ENCODE measurements around the gene DND1.
"Not testable (repeated sequence)": the region's sequence is repeated elsewhere in the genome, so short reads cannot be mapped to it uniquely, and the experiment has no call there.

The DND1 gene

DNA sequence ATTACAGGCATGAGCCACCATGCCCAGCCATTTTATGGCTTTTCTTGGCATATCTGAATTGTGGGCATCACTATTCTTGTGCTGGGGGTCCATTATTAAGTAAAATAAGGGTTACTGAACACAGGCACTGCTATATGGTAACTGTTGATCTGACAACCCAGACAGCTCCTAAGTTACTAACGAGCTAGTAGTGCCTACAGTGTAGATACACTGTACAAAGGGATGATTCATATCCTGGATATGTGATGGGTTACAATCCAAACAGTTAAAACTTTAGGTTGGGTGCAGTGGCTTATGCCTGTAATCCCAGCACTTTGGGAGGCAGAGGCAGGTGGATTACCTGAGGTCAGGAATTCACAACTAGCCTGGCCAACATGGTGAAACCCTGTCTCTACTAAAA lies 44.7 kb downstream of the DND1 start:
- DNase-seq: no peak

DNA sequence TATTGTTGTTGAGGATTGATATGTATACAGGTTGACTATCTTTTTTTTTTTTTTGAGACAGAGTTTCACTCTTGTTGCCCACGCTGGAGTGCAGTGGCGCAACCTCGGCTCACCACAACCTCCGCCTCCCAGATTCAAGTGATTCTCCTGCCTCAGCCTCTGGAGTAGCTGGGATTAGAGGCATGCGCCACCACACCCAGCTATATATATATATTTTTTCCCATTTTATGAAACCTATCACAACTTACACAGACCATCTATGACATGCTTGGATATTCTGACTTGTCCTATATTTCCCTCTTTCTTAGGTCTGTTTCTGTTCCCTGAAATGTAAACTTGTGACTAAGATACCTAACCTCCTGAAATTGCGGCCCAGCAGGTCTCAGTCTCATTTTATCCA lies 45.4 kb downstream of the DND1 start:
- no peak for DNase-seq

DNA sequence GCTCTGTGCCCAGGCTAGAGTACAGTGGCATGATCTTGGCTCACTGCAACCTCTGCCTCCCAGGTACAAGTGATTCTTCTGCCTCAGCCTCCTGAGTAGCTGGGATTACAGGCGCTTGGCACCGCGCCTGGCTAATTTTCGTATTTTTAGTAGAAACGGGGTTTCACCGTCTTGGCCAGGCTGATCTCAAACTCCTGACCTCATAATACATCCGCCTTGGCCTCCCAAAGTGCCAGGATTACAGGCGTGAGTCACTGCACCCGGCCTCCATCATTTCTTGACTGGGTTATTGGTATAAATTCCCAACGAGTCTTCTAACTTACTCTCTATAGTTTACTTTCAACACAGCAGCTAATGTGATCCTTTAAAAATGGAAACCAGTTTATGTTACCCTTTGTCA lies 48.5 kb downstream of the DND1 start:
- DNase-seq: not testable (repeated sequence)

DNA sequence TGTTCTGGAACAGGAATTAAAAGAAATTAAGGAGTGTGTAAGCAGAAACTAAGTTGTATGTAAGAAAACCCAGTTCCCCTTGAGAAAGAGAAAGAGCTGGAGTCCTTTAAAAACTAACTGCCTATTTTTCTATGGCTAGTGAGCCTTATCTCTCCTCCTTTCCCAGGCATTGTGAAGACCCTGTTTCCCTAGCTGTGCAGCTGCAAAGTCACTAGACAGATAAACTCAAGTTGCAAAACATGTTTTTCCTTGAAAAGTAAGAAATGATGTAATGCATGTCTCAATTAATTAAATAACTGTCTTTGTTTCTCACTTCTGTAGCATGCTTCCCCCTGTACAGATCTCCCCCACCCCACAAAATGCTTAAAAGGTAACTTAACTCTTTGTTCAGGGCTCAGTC lies 50.3 kb downstream of the DND1 start:
- DNase-seq: not testable (repeated sequence)

DNA sequence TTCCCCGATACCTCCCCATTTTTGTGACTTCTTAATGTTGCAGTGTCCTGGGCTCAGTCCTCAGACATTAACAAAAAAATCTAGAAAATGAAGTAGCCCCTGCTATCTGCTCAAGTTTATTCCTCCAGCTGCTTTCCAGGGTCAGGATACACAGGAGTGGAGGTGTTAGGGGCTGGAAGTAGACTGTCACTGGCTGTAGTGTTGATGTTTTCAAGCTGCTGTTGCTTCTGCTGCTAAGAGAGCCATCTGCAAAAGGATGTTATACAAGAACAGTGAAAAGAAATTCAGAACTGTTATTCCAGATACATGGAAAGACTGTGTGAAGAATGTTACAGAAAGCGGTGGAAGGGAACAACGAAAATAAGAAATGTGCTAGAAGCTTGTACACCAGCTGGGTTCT lies 51.1 kb downstream of the DND1 start:
- no peak for DNase-seq

Data from NCI-H1930 (cell line).